GM19025 (cell line): ENCODE data around the gene CACNB4.

Experiments
- ATAC-seq: cut with Tn5 transposase; IDR thresholded peaks from one replicate; pipeline ENCODE4 v1.9.1; 2021; ENCODE audit warnings: mild to moderate bottlenecking, low read depth, moderate library complexity; ENCODE audit not compliant: unreplicated experiment

CACNB4 gene

DNA sequence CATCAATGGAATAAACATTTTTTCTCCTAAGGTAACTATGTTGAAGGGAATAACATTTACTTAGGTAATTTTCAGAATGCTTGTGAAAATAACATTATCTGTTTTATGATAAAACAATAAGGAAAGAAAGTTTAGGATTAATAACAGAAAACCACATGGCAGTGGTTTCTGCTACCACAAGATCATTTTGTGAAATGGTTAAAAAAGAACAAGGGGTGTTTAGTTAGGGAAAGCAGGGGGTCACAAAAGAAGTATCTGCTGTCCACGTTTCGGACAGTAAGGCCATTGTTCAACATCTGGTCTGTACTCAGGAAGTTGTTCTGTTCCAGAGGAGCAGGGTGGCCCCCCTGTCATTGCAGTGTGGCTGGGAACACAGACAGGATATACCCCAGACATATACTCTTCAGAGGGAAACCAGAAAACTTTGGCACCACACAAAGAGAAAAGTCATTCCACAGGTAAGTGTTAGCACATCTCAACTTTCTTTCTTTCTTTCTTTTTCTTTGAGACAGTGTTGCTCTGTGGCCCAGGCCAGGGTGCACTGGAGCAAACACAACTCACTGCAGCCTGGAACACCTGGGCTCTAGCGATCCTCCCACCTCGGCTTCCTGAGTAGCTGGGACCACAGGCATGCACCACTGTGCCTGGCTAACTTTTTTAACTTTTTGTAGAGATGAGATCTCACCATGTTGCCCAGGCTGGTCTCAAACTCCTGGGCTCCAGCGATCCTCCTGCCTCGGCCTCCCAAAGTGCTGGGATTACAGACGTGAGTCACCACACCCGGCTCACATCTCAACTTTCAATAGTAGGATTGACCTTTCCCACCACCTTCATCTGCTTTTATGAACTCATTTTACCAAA lies 255.8 kb downstream of the CACNB4 start:
- no peak for ATAC-seq

DNA sequence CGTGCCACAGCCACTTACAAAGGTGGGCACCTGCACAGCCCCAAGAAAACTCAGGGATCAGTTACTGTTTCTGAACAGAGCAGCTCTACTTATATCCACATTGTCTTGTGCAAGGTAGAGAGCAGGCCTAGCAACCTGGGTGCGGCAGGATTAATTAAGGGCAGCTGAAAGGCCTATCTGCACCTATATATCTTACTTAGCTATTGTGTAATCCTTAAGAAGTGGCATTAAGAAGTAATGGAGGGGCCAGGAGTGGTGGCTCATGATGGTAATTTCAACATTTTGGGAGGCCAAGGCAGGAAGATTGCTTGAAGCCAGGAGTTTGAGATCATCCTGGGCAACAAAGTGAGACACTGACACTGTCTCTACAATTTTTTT lies 257.8 kb downstream of the CACNB4 start:
- ATAC-seq, result no peak

DNA sequence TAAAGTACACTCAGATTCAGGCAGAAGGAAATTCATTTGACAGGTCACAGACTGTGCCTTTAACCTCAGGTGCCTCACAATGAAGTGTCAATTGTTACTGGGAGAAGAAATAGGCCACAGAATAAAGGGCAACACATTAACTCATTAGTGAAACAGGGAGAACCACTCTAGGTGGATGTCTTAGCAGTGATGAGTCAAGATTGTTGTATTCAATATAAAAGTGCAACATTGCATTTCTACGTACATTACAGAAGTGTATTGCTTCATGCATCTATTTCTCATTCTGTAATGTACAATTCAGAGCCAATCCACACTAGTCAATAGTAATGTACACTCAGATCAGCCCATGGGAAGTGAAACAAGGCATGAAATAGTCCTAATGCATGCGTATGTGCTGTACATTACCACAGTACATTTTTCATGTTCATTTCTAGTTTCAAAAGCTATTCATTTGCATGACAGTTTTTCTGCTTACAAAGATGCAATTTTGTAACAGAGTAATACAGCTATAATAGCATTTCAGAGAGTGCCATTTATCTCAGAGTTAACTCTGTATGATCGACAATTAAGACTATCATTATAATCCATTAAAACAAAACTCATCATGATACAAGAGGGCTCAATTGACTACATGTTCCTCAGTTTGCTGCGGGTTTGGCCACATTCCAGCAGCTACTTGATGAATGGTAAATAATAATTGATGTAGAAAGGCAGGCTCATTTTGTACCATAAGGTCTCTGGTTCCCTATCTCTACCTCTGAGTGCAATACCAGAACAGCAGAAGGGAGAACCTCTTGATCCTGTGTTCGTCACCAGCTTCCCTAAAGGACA lies 258.4 kb downstream of the CACNB4 start:
- ATAC-seq, result peak; percentile 98

DNA sequence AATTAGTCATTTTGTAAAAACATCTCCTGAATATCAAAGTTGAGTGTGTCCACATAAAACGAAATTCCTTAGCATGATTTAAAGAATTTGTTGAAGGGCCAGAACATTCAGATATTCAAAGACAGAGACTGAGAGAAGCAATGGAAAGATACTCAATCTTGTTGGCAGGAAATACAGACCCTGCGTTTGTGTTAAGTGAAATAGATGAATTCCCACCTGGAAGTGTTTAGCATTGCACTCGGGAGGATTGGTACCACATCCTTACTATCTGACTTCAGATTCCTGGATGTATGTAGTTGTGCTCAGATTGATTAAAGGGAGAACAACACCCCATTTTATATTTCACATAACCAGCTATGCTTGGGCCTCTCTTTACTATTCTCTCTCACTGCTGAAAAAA lies 260.9 kb downstream of the CACNB4 start:
- ATAC-seq, result no peak

DNA sequence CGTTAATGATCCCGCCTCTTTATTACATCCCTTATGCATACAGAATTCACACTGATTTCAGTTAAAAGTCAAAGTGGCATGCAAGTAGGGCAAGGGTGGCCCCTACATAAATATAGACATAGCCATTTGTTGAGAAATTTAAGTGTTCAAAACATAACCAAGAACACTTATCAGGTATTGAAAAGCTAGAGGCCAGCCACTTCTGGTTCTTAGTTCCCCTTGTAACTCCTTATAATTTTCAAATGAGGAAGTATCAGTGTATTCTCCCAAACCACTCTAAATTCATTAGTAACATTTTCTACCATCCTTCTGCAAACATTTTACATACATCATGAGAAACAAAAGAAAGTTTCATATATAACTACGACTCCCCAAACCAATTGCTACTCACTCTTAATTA lies 264.9 kb downstream of the CACNB4 start:
- no peak for ATAC-seq

DNA sequence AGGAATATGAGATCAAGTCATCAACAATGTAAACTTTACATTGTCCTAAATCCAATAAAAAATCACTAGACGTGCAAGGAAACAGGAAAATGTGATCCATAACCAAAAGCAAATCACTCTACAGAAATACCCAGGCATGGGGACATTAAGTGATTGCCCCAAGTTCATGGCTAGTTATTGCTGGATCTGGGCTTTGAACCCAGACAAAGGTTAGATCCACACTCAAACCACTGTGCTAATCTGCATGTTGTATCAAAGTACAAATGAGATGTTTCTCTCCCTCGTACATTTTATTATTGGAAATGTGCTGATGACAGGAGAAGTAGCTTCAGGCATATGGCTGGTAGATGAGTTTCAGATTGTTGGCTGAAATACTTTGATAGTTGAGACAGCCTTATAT lies 267.9 kb downstream of the CACNB4 start:
- no peak for ATAC-seq

DNA sequence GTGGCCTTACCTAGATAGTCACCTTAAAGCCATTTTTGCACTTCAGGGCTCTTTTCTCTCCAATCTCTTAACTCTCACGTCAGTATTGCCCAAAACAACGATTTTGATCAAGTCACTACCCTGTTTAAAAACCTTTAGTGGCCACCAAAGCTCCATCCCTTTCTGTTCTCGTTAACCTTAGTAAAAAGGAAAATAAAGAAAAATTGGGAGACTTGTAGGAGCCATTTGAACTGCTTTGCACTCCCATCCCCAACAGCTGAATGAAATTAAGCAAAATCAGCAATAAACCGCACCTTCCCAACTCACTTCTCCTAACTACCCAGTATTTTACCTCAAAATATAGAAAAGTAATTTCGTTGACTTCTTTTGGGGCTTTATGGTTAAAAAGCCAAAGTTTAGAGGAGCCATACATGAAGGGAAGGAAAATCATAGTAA lies 269.9 kb downstream of the CACNB4 start:
- no peak for ATAC-seq

DNA sequence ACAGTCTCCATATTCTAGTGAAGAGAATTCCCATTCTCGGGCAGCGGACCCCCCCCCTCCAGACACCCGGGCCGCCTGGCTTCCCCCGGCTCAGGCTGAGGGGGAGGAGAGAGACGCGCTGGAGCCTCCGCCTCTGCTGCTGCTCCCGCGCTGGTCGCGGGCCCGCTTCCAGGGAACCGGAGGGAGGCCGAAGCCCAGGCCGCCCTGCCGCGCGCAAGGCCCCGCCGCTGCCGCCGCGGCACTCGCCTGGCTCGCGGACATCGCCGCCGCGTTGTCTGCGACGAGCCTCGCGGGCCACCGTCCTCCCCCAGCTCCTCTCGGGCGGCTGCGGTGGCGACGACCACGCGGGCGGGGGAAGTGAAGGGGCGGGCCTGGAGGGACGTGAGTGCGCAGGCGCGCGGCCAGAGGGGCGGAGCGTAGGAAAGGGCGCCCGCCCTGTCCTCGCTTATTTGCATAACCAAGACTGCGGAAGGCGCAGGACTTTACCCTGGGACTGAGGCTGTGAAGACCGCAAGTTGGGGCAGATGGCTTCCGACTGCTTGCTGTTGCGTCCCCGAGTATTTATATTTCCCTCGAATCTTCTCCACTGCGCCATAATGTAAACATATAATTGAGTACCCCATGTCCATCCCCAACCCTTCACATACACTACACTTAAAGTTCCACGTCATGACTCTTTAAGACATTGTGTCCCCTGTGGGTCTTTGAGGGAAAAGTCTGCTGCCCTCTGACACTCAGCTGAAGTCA lies 270.5 kb downstream of the CACNB4 start, which contains the start of gene ARL5A:
Gene ARL5A (minus strand): TSS at position 279 of the 747 bp plus-strand sequence. CDS start 245 bp downstream, at position 34.
- peak; percentile 95 for ATAC-seq

DNA sequence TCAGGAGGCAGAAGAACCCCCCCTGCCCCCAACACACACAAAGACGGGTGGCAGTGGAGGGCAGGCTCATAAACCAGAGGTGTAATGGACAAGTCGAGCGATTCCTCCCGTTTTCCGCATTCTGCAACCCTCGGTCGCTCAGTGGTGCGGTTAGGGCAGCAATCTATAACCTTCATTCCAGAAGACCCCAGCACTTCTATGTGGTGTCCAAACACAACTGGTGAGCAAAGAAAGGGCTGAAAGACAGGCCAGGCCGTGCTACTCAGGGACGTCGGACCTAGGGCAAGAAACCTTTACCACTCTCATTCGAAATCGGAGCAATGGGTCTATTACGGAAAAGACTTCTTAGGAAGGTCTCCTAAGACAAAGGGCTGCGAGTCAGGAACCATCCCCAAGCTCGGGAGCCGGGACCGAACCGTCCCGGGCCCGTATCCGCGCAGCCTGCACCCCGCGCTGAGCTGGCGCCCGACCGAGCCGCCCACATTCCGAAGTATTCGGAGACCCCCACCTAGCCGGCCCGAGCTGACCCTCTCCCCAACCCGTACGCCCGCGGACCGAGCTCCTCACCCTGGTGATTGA lies 271.2 kb downstream of the CACNB4 start:
- ATAC-seq, result peak; percentile 16

DNA sequence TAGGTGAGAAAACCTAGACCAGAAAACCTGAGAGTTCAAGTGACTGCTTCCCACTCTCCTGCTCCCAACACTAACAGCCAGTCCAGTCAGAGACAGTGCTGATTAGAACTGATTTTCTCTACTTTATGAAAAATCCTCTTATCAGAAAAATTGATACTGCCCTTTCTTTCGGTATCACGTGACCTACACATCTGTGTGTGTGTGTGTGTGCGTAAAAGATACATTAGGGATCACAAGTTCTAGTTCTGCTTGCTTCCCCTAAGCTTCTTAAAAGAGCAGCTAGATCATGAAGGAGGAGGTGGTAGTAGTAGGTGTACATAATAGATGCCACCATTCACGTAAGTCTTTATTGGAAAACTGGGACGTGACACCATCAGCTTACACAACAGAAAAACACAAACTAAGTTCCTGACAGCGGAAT lies 272.1 kb downstream of the CACNB4 start:
- ATAC-seq, result no peak

DNA sequence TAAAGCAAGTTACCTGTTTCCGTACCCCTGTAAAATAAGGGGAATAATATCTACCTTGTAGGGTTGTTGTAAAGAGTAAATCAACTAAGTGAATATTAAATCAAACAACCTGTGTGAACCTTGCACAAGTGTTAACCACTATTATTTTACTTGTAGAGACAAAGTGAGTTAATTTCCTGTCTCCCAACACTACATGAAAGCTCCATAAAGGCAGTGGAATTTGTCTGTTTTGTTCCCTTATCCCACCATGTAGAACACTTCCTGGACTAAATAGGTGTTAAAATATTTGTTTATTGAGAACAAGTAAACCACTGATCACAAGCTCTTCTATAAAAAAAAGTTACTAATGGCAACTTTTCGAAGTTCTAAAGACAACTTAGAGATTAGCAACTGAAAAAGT lies 274.0 kb downstream of the CACNB4 start:
- no peak for ATAC-seq

DNA sequence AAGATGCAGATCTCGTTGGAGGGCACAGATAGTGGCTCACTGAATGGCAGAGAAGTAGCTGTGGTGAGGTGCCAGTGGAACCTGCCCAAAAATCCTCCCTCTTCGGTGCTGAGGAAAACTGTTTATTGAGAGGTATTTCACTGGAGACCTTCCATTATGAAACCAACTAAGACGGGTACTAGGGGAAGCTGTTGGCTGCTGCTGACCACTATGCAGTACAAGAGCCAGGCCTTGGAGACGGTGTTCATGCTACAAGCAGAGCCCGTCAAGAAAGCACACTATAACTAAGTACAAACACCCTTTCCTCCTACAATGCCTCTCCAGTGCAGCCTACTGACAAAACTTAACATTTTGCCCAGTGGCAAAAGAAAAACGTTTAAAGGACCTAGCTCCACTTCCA lies 275.2 kb downstream of the CACNB4 start:
- ATAC-seq, result no peak

DNA sequence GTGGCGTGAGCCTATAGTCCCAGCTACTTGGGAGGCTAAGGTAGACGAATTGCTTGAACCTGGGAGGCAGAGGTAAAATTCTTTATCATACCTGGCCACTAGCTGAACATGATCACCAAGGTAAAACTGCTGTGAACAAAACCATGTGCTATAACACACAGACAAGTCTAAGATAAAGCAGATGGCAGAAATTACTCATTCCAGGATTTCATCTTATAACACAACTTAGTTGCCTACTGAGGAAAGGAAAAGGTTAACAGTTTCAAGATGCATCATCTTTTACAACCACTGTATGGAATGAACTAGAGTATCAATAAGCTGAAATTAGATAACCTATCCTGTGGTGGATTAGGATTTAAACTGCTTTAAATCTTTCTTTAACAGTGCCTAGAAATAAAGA lies 278.9 kb downstream of the CACNB4 start:
- no peak for ATAC-seq

DNA sequence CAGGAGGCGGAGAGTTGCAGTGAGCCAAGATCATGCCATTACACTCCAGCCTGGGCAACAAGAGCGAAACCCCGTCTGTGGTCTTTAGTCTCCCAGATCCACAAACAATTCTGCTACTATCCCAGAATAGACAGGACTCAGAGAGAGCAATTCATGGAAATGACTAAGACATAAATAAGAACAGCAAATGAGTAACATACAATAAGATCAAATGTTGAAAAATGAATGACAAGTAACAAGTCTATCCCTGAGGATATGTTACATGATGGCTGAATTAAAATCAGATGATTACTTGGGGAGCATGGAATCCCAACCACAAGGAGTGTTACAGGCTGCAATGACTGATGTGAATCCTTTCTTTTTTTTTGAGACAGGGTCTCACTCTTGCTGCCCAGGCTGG lies 280.9 kb downstream of the CACNB4 start:
- ATAC-seq, result no peak

DNA sequence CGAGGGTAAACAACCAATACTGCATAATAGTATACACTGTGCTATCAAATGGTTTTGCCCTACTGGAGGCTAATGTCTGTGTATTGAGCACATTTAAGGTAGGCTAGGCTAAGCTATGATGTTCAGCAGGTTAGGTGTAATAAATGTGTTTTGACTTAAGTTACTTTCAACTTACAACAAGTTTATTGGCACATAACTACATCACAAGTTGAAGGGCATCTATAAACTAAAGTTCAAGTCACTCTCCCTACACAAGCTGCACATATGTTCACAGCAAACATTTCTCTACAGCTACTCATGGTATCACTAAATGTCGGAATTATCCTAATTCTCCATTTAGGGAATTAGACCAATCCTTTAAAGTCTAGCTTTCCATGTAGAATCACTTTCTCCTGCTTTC lies 282.0 kb downstream of the CACNB4 start:
- no peak for ATAC-seq

DNA sequence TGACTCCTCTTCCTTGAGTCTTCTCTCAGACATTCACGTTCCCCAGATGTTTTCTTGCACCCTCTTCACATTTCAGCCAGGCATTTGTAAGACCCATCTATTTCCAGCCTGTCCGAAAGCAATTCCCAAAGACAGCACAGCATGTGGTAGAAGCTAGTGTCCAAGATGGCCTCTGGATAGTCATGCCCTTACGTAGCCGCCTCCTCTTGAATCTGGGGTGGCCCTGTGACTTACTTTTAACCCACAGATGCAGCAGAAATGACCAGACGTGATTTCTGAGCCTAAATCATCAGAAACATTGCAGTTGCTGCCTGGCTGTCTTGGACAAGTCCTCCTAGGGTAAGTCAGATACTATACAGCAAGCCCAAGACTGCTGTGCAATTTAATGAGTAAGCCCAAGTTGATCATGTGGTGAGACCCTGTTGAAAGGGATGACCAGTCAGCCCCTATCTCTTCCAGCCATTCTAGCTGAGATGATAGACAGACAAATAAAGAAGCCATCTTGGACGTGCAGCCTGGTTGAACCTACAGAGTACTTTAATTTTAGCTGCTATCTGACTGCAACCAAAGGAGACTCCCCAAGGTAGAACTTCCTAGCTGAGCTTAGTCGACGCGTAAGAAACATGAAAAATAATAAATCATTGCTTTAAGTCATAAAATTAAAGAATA lies 282.9 kb downstream of the CACNB4 start:
- ATAC-seq, result no peak

DNA sequence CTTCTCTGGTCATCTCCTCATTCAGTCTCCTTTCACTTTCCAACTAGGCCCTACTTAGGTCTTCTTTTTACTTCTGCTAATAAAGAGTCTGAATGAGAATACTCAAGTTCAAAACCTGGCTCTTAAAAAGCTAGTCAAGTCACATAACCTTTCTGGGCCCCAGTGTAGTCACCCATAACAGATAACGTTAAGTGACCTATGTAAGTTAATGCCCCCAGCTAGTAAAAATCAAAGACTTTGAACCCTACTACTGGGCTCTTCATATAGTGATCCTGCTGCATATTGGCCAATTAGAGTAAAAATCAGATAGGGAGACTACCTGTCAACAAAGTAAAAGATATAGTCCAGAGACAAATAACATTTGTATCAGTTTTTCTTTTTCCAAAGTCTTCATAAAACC lies 288.4 kb downstream of the CACNB4 start:
- ATAC-seq, result no peak

DNA sequence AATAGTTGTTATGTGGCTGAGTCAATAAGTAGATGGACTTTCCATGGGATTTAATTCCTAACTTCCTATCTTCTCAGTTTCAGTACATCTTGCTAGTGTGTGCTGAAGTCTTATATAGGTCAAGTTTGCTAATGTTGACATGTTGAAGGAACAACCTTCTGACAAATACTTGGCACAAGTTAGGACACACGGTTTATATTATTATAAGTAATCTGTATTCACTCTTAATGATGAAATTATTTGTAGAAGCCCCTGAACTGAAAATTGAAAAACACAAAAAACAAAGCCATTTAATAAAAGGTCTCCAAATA lies 289.8 kb downstream of the CACNB4 start:
- no peak for ATAC-seq

DNA sequence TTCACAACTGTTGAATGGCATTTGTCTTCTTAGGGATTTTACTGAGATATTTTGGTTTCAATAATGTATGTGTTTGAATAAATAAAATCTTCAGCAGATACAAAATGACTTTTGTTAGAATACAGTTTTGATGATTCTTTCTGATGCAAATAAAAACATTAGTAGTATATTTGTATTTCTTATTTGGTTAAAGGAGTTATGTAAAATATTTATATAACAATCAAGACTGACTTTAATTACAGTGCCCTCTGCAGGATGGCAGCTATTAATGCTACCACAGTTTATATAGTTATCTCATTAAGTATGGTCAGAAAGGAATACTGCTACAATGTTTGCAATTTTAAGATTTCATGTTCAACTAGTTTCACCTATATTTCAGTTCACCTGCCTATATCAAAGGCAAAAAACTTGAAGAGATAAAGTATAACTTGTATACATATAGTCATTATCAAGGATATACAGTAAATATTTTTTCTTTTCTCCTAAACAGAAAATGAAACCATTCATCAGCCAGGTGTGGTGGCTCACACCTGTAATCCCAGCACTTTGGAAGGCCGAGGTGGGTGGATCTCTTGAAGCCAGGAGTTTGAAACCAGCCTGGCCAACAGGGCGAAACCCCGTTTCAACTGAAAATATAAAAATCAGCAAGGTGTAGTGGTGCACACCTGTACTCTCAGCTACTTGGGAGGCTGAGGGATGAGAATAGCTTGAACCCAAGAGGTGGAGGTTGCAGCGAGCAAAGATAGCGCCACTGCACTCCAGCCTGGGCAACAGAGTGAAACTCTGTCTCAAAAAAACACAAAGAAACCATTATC lies 290.4 kb downstream of the CACNB4 start:
- no peak for ATAC-seq
